Stimulated activated naive CD4-positive, alpha-beta T cell (primary cell): Measurements from ENCODE around the gene GGT1.
"Not testable (repeated sequence)": the region's sequence is repeated elsewhere in the genome, so short reads cannot be mapped to it uniquely, and the experiment has no call there.

Experiments
- DNase-seq, 6 experiments: peaks; one replicate each; lab custom pipeline; 2025; lab: John Stamatoyannopoulos, UW

The GGT1 gene

GRCh38 chr22:24642307-24642706 is 39.3 kb downstream of the GGT1 start:
- not testable (repeated sequence) for DNase-seq

GRCh38 chr22:24644409-24644808 is 41.4 kb downstream of the GGT1 start:
- DNase-seq: not testable (repeated sequence)

- DNase-seq: not testable (repeated sequence)
These were observed 42.7 kb downstream of the GGT1 start for GRCh38 chr22:24645408-24646399.

GRCh38 chr22:24646756-24647155 is 43.8 kb downstream of the GGT1 start:
- not testable (repeated sequence) for DNase-seq

DNA sequence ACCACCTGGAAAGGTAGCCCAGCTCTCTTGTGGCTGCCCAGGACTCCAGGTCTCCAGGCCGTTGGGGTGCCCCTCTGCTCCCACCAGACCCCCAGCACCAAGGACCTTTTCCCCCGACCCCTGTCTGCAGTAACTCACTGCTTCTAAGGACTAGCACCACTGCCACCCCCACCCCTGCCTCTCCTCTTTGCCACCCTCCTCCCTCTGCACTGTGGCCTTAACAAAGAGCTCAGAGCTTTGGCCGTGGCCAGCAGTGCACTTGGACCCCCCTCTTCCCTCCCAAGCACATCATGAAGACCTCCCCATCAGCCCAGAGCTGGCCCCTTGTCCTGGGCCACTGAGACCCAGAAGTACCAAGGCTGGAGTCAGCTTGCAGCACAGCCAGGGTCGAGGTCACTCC is 46.4 kb downstream of the GGT1 start:
- not testable (repeated sequence) for DNase-seq

- DNase-seq: not testable (repeated sequence)
These were observed 47.9 kb downstream of the GGT1 start for GRCh38 chr22:24650884-24651283.

DNA sequence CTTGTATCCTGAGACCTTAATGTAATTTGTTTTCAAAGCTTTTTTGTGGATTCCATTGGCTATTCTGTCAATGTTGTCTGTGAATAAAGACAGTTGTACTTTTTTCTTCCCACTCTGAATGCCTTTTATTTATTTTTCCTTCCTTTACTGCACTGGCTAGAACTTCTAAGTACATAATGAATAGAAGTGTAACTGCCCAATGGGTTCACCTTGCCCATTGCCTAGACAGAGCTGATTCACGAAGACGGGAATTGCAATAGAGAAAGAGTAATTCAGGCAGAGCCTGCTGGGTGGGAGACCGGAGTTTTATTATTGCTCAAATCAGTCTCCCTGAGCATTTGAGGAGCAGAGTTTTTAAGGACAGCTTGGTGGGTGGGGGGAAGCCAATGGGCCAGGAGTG is 62.4 kb downstream of the GGT1 start:
- DNase-seq: not testable (repeated sequence)

- not testable (repeated sequence) for DNase-seq
These were observed 64.9 kb downstream of the GGT1 start for GRCh38 chr22:24667904-24668303.

DNA sequence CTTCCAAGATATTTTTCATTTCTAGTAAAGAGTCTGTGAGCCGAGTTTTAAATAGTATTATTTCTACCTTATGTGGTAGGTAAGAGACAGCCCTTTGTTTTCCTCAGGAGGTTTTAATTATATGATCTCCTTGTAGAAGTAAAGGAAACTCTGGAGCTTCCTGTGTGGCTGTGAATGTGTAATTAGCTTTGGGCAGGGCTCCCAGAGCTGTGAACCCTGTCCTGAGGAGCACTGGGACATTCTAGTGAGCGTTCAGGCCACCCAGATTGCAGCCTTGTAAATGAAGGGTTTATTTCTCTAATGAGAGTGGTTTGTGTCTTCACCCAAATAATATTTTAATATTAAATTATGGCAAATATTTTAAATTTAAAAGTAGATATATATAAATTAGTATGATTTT is 69.5 kb downstream of the GGT1 start:
- not testable (repeated sequence) for DNase-seq
